Liver (tissue), 3 donors: ENCODE measurements around the gene MAN2B2.

Experiments
- FOXA1 ChIP-seq: IDR thresholded peaks from 2 replicates; pipeline ENCODE4 v1.6.1; 2016; ENCODE audit warnings: antibody characterized with exemption
- GABPA ChIP-seq, 2 donors: IDR thresholded peaks in 1 of 2; conservative IDR thresholded peaks in 1 of 2; 2 replicates each; pipeline ENCODE4 v1.6.1; 2016; ENCODE audit warnings: antibody characterized with exemption in 2 of 2, mild to moderate bottlenecking in 1 of 2, moderate library complexity in 1 of 2
- HNF4G ChIP-seq: IDR thresholded peaks from 2 replicates; pipeline ENCODE4 v1.6.1; 2016; ENCODE audit warnings: antibody characterized with exemption
- JUND ChIP-seq, 2 donors: IDR thresholded peaks; 2 replicates each; pipeline ENCODE4 v1.6.1; 2016; ENCODE audit warnings: antibody characterized with exemption in 2 of 2
- NR2F2 ChIP-seq: IDR thresholded peaks from 2 replicates; pipeline ENCODE4 v1.6.1; 2016; ENCODE audit warnings: antibody characterized with exemption
- RAD21 ChIP-seq, 2 donors: IDR thresholded peaks; 2 replicates each; pipeline ENCODE4 v1.6.1; 2016; ENCODE audit warnings: antibody characterized with exemption in 2 of 2, mild to moderate bottlenecking in 2 of 2
- RXRA ChIP-seq, 2 donors: IDR thresholded peaks; 2 replicates each; pipeline ENCODE4 v1.6.1; 2017 to 2018; ENCODE audit warnings: antibody characterized with exemption in 2 of 2, mild to moderate bottlenecking in 1 of 2
- SP1 ChIP-seq: IDR thresholded peaks from 2 replicates; pipeline ENCODE4 v1.6.1; 2018; ENCODE audit warnings: antibody characterized with exemption, mild to moderate bottlenecking
- TAF1 ChIP-seq: conservative IDR thresholded peaks from 2 replicates; pipeline ENCODE4 v1.6.1; 2016; ENCODE audit warnings: antibody characterized with exemption, mild to moderate bottlenecking
- YY1 ChIP-seq: IDR thresholded peaks from 2 replicates; pipeline ENCODE4 v1.6.1; 2016; ENCODE audit warnings: antibody characterized with exemption, mild to moderate bottlenecking
- TF ChIP-seq, protein P1 (sequence below): fragments of 150-350 bp; IDR thresholded peaks from 2 replicates; pipeline ENCODE4 v1.5.1; 2017; ENCODE audit warnings: improper control_type of control experiment, low read depth, low read length; ENCODE audit not compliant: missing input control
- TF ChIP-seq, protein P2 (sequence below): IDR thresholded peaks from 2 replicates; pipeline ENCODE4 v1.6.1; 2016; ENCODE audit warnings: antibody characterized with exemption
- TF ChIP-seq, protein P3 (sequence below): IDR thresholded peaks from 2 replicates; pipeline ENCODE4 v1.6.1; 2016; ENCODE audit warnings: antibody characterized with exemption
- donor health status: healthy.
- donor health status: healthy.

DNA sequence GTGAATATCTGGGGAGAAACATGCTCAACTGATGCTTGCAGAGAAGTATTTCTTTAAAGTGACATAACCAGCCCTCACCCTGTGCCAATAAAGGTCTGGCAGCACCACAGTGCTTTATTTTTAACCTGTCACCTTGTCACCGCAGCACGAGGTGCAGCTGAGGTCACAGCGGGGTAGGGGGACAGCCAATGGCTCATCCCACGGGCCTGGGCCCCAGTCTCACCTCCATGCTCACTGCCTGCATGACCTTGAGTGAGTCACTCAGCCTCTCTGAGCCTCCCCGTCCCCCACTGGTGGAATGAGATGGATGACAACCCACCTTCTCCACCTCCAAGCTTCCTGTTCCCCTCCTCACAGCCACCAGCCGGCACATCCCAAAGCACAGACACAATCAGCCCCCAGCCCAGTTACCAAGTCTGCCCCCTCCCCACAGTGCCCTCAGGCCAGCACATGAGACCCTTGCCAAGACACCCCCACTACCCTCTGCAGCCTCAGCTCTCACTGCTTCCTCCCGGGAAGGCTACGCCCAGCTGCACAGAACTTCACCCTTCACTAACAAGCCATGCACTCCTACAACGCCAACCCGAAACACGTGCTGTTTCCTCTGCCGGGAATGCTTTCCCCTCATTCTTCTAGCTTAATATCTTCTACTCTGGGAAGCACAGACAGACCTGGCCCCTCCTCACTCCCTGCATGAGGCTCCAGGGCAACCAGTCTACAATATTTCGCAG is 24.9 kb upstream of the MAN2B2 start:
- TF ChIP-seq, protein P1, sequence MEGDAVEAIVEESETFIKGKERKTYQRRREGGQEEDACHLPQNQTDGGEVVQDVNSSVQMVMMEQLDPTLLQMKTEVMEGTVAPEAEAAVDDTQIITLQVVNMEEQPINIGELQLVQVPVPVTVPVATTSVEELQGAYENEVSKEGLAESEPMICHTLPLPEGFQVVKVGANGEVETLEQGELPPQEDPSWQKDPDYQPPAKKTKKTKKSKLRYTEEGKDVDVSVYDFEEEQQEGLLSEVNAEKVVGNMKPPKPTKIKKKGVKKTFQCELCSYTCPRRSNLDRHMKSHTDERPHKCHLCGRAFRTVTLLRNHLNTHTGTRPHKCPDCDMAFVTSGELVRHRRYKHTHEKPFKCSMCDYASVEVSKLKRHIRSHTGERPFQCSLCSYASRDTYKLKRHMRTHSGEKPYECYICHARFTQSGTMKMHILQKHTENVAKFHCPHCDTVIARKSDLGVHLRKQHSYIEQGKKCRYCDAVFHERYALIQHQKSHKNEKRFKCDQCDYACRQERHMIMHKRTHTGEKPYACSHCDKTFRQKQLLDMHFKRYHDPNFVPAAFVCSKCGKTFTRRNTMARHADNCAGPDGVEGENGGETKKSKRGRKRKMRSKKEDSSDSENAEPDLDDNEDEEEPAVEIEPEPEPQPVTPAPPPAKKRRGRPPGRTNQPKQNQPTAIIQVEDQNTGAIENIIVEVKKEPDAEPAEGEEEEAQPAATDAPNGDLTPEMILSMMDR: no peak
- TF ChIP-seq, protein P2, sequence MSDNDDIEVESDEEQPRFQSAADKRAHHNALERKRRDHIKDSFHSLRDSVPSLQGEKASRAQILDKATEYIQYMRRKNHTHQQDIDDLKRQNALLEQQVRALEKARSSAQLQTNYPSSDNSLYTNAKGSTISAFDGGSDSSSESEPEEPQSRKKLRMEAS: no peak
- TF ChIP-seq GABPA (IDR thresholded peaks at IDR 0.05 in 1 of 2, conservative IDR thresholded peaks at IDR 0.05 in 1 of 2) (no peak), HNF4G (no peak), JUND (IDR thresholded peaks at IDR 0.05) (no peak), NR2F2 (no peak), TAF1 (no peak), RXRA (IDR thresholded peaks at IDR 0.05) (no peak), SP1 (no peak), FOXA1 (no peak), RAD21 (IDR thresholded peaks at IDR 0.05) (no peak), YY1 (no peak)
- TF ChIP-seq, protein P3, sequence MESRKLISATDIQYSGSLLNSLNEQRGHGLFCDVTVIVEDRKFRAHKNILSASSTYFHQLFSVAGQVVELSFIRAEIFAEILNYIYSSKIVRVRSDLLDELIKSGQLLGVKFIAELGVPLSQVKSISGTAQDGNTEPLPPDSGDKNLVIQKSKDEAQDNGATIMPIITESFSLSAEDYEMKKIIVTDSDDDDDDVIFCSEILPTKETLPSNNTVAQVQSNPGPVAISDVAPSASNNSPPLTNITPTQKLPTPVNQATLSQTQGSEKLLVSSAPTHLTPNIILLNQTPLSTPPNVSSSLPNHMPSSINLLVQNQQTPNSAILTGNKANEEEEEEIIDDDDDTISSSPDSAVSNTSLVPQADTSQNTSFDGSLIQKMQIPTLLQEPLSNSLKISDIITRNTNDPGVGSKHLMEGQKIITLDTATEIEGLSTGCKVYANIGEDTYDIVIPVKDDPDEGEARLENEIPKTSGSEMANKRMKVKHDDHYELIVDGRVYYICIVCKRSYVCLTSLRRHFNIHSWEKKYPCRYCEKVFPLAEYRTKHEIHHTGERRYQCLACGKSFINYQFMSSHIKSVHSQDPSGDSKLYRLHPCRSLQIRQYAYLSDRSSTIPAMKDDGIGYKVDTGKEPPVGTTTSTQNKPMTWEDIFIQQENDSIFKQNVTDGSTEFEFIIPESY: no peak
